Activated CD8-positive, alpha-beta memory T cell treated with anti-CD3 and anti-CD28 coated beads for 48 hours (primary cell): ENCODE results near the gene ID1.
"Not testable (repeated sequence)": the region's sequence is repeated elsewhere in the genome, so short reads cannot be mapped to it uniquely, and the experiment has no call there.

Experiments
- DNase-seq, 3 experiments: peaks; one replicate each; pipeline ENCODE4 v3.0.0-alpha.2; 2020; ENCODE audit warnings: low read depth in 2 of 3, low spot score in 2 of 3

Gene ID1

DNA sequence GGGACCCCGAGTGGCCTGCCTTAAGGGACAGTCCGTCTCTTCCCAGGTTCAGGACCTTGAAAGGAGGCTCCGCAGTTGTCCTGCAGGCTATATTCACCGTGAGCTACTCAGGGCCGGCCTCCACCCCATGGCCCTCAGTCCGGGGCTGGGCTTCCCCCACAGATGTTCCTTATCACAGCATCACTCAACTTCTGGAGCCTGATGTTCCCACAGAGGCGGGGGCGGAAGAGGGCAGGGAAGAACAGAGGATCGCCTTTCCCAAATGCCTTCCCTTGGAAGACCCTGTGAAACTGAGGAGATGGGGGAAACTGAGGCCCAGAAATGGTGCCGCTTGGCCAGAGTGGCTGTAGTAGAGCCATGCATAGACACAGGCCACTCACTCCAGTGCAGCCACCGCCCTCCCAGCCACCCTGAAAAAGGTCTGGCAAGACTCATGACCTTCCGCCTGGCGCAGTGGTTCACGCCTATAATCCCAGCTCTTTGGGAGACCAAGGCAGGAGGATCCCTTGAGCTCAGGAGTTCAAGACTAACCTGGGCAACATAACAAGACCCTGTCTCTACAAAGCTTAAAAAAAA is 28.3 kb downstream of the ID1 start:
- no peak for DNase-seq

DNA sequence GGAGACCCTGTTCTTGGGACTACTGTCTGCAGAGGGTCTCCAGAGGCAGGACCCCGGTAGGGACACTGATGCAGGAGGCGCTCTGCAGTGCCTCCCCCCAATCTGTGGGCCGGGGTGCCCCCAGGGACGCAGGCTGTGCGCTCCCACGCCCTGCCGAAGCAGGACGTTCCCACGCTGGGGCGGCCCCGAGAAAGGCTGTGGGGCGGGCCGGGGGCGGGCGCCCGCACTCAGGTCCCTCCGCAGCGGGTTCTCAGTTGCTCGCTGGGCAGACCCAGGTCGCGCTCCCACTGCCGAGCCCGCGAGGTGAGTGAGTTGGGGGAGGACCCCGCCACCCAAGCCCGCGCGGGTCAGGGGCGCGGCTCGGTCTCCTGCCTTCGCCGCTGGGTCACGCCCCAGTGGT is 32.6 kb downstream of the ID1 start, which contains the start of gene COX4I2:
Gene COX4I2, plus strand, starts transcription at position 253 of the 400 bp plus-strand sequence. CDS start 1,106 bp downstream, outside the sequence.
- no peak for DNase-seq

DNA sequence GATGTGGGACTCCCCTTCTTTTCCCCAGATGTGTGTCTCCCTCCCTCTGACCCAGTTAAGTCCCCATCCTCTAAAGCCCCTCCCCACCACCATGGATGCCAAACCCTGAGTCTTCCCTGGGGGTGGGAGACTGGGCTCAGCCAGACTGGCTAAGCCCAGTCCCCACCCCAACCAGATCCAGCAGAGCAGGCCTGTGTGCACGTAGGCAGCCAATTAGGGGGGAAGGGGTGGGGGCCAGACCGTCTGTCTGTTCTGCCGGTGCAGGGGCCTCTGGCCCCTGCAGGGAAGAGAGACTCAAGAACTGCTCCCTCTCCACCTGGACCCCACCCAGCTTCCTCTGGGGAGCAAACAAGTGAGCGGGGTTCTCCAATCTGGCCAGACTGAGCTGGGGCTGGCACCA is 33.2 kb downstream of the ID1 start:
- DNase-seq, result no peak

DNA sequence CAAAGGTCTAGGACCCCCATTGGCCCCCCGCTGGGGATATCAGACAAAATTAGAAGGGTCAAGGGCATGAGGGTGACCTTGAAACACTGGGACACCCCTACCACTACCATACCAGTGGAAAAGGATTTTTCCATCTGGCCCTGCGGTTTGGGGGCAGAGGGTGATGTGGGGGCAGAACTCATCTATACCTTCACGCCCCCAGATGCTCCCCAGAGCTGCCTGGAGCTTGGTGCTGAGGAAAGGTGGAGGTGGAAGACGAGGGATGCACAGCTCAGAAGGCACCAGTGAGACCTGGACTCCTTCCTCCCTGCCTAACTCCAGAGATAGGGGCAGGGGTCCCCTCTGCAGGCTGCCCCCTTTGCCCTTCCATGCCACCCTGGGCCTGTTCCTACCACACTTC is 33.7 kb downstream of the ID1 start:
- DNase-seq, result no peak

DNA sequence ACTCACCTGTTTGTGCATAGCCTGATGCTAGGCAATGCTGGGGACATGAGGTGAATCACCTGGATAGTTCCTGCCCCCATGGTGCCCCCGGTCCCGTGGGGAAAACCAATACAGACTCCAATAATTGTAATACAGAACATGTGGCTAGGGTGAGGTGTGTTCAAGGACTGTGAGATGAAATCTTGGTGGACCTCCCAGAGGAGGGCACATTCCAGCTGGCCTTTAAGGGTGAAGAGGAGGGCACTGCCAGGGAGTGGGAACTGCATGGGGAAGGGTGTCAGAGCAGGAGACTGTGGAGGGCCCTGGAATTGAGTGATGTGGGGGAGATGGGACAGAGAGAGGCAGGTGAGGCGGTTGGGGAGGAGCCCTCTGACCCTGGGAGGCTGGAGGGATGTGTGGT is 35.2 kb downstream of the ID1 start:
- DNase-seq, result no peak

DNA sequence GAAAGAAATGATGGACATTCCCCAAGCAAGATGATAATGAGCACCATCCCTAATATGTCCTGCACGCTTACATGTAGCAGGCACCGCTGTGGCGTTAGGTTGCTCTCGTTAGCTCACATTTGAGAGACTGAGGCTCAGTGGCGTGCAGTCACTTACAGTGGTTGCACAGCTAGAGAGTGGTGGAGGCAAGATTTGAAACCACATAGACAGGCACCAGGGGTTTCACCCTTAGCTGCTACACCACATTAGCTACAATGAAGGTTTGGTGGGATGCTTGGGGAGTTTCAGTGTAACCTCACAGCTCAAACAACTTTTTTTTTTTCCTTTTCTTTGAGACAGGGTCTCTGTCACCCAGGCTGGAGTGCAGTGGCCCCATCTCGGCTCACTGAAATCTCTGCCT is 36.3 kb downstream of the ID1 start:
- DNase-seq, result no peak

DNA sequence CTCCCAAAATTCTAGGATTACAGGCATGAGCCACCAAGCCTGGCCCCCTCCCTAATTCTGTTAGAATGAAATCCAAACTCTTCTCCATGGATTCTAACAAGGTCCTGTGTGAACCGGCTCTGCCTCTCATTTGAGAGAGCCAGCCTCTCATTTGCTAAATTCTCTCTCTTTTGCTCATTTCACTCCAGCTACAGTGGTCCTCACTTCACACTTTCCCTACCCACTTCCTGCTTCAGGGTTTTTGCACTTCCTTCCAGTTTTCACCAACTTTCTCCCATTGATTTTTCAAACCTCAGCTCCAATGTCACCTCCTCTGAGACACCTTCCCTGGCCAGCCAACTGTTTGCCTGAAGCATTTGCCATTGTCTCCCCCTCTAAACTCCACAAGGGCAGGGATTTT is 37.7 kb downstream of the ID1 start:
- DNase-seq, result no peak

DNA sequence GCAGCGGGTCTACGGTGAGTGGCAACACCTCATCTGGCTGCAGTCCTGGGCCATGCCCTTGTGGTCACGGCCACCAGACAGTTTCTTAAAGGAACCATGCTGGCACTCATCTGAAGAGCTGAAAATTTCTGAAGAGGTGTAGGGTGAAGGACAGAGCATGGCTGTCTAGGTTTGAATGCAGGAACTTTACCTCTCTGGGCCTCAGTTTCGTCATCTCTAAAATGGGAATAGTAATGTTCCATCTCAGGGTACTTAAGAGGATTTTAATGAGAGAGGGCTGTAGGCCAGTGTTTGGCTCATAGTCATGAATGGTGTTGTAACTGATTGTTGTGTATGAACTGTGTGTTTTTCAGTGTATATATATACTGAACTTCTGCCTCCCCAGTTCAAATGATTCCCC is 38.4 kb downstream of the ID1 start:
- DNase-seq, result no peak

DNA sequence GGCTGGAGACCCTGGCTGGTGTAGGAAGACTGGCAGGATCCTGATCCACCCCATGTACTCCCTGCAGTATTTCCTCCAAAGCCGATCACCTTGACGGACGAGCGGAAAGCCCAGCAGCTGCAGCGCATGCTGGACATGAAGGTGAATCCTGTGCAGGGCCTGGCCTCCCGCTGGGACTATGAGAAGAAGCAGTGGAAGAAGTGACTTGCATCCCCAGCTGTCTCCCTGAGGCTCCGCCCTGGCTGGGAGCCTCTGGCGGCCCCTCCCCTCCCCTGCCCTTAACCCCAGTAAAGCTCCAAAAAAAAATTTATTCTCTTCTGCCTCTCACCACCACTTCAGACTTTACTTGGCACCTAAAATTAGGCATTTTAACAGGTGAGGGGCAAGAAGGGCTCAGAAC is 39.6 kb downstream of the ID1 start:
- DNase-seq, result no peak

DNA sequence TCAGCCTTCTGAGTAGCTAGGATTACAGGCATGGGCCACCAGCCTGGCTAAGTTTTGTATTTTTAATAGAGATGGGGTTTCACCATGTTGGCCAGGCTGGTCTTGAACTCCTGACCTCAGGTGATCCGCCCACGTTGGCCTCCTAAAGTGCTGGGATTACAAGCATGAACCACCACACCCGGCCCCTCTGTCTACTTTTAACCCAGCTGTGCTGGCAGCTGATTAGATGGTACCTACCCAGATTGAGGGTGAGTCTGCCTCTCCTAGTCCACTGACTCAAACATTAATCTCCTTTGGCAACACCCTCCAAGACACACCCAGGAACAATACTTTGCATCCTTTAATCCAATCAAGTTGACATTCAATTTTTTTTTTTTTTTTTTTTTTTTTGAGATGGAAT is 43.0 kb downstream of the ID1 start:
- not testable (repeated sequence) for DNase-seq

DNA sequence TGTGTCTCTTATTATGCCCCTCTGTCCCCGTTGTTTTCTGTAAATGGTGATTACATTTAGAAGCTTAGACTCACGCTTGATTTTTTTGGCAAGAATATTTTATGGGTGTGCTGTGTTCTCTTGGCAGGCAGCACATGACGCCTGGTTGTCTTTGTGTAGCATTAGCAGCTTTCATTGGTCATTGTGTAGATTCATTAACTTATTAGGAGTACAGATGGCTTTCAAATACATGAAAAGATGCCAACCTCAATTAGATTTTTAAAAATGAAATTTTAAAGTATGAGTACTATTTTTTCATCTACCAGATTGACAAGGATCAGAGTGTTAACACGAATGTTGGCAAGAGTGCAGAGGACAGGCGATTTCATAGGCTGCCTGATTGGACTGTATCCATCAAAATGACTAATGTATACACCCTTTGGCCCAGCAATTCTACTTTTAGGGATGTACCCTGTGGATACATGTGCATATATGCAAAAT is 47.9 kb downstream of the ID1 start:
- no peak for DNase-seq

DNA sequence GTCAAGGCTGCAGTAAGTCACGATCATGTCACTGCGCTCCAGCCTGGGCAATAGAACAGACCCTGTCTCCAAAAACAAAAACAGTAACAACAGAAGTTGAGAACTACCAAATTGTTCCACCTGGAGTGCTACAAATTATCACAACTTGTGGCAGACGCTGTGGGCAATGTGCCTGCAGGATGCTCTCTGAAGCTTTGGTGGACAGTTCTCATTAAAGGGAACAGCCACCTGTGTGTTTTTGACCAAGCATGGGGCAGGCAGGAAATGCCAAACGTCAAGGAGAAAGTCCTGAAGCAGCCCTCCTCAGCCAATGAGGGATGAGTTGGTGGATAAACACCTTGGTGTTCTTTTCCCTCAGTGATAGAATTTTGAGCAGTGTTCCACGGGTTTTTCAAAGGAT is 48.5 kb downstream of the ID1 start:
- DNase-seq, result no peak

DNA sequence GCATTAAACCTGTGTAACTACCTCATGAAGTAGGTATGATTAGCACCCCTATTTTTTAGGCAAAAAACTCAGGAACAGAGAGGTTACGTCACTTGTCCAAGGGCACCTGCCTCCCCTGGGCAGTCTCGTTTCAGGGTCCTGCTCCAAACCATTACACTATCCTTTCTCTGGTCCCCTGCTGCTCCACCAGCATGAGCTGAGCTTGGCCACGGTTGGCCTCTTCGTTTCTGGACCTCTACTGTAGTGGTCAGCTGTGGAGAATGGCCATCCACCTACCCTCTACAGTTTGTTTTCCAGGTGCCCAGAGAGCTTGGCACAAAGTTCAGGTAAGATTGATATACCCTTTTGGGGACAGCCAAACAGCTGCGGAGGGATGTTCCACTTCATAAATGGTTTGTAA is 49.4 kb downstream of the ID1 start:
- DNase-seq, result no peak
